ENCODE results near the gene SNRPD1. TPM values are rescaled to one million over a fixed set of nuclear protein-coding genes. Genes with fewer than 3 reads are reported as not detected.

The SNRPD1 gene
- total RNA-seq, 1 experiment from 2014 or later = 134 TPM

GRCh38 chr18:21599585-21600525 is 12.3 kb upstream of the SNRPD1 start:
- peak overlapping the region; percentile 96 for H3K9ac ChIP-seq (ENCODE audit: low read length)
- ChIA-PET CTCF (interaction anchor here (0.6 to 3.0 kb wide), 27 partner anchors 11 to 1034 kb away, joined by 3 to 66 read pairs (median 4); partner anchors contain the start of genes ABHD3, MIB1 and SNRPD1), POLR2A (interaction anchor here (0.7 to 1.9 kb wide), 10 partner anchors 9 to 405 kb away, joined by 3 to 26 read pairs (median 3); partner anchors contain the start of gene SNRPD1), RAD21 (ENCODE audit: low non-redundant PET in 1 of 2, low total read pairs in 2 of 2, uncharacterized antibody in 2 of 2, unreplicated experiment in 2 of 2) (no interaction called here)
- peak overlapping the region; percentile 96 for H3K4me2 ChIP-seq (ENCODE audit: low read length)
- H4K20me1 ChIP-seq (ENCODE audit: insufficient read depth) = no peaks in the 10 kb centered on the region
- TSS peak; percentile 46 for BruUV-seq (replicated peaks)
- TF ChIP-seq ELF1 (IDR thresholded peaks at IDR 0.05; ENCODE audit: borderline replicate concordance, low read depth) (no peak), RAD21 (IDR thresholded peaks at IDR 0.05; ENCODE audit: low read depth) (no peak), SIN3A (IDR thresholded peaks at IDR 0.05; ENCODE audit: low read depth) (no peak), ZFX (IDR thresholded peaks at IDR 0.05) (peak; percentile 77), YY1 (IDR thresholded peaks at IDR 0.05; ENCODE audit: extremely low read depth, insufficient replicate concordance, low read depth, low read length) (peak; percentile 63), JUND (IDR thresholded peaks at IDR 0.05) (no peak)
- TF ChIP-seq, protein P1, sequence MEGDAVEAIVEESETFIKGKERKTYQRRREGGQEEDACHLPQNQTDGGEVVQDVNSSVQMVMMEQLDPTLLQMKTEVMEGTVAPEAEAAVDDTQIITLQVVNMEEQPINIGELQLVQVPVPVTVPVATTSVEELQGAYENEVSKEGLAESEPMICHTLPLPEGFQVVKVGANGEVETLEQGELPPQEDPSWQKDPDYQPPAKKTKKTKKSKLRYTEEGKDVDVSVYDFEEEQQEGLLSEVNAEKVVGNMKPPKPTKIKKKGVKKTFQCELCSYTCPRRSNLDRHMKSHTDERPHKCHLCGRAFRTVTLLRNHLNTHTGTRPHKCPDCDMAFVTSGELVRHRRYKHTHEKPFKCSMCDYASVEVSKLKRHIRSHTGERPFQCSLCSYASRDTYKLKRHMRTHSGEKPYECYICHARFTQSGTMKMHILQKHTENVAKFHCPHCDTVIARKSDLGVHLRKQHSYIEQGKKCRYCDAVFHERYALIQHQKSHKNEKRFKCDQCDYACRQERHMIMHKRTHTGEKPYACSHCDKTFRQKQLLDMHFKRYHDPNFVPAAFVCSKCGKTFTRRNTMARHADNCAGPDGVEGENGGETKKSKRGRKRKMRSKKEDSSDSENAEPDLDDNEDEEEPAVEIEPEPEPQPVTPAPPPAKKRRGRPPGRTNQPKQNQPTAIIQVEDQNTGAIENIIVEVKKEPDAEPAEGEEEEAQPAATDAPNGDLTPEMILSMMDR (IDR thresholded peaks at IDR 0.05 in 2 of 3, conservative IDR thresholded peaks at IDR 0.05 in 1 of 3; ENCODE audit: borderline replicate concordance in 1 of 3, insufficient read depth in 1 of 3, low read depth in 2 of 3, low read length in 2 of 3) = peak in 1 of 3 experiments; percentile 7; a peak in 1 of 6 replicates
- TF ChIP-seq, protein P2, sequence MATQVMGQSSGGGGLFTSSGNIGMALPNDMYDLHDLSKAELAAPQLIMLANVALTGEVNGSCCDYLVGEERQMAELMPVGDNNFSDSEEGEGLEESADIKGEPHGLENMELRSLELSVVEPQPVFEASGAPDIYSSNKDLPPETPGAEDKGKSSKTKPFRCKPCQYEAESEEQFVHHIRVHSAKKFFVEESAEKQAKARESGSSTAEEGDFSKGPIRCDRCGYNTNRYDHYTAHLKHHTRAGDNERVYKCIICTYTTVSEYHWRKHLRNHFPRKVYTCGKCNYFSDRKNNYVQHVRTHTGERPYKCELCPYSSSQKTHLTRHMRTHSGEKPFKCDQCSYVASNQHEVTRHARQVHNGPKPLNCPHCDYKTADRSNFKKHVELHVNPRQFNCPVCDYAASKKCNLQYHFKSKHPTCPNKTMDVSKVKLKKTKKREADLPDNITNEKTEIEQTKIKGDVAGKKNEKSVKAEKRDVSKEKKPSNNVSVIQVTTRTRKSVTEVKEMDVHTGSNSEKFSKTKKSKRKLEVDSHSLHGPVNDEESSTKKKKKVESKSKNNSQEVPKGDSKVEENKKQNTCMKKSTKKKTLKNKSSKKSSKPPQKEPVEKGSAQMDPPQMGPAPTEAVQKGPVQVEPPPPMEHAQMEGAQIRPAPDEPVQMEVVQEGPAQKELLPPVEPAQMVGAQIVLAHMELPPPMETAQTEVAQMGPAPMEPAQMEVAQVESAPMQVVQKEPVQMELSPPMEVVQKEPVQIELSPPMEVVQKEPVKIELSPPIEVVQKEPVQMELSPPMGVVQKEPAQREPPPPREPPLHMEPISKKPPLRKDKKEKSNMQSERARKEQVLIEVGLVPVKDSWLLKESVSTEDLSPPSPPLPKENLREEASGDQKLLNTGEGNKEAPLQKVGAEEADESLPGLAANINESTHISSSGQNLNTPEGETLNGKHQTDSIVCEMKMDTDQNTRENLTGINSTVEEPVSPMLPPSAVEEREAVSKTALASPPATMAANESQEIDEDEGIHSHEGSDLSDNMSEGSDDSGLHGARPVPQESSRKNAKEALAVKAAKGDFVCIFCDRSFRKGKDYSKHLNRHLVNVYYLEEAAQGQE (IDR thresholded peaks at IDR 0.05; ENCODE audit: low read depth) = no peak
- peaks cover 51% of the 10 kb centered on the region for H3K79me2 ChIP-seq (ENCODE audit: insufficient read depth, low read length)
- intact Hi-C loops (cut with micrococcal nuclease) = loop anchor here (5.0 kb wide), 1 partner anchor 403 kb away; no protein-coding TSS in a partner anchor
- no peaks in the 10 kb centered on the region for H3K27me3 ChIP-seq (ENCODE audit: insufficient read depth, low read length)
- H2AFZ ChIP-seq (ENCODE audit: low read depth, low read length, poor library complexity, severe bottlenecking) = no peak overlapping the region
- H3K9me3 ChIP-seq (ENCODE audit: control insufficient read depth in 1 of 2, insufficient read depth in 1 of 2, low read depth in 1 of 2, low read length in 2 of 2) = no peaks in the 10 kb centered on the region
- peak overlapping the region; percentile 100 for H3K27ac ChIP-seq (ENCODE audit: low read depth, low read length)
- no peaks in the 10 kb centered on the region for H3K36me3 ChIP-seq (ENCODE audit: control insufficient read depth in 1 of 2, insufficient read depth in 2 of 2, low read length in 2 of 2)
- peak; percentile 61 for ATAC-seq
- peak overlapping the region; percentile 84 to 99 for H3K4me3 ChIP-seq (replicated peaks in 1 of 2; ENCODE audit: low read depth in 1 of 2, low read length in 2 of 2)
- DNase-seq (ENCODE audit: low read depth, low spot score) = no peak
- H3K4me1 ChIP-seq (ENCODE audit: control insufficient read depth in 1 of 2, insufficient read depth in 2 of 2, low read length in 2 of 2) = peaks cover 7 to 13% of the 10 kb centered on the region in 2 experiments
- H3K9me2 ChIP-seq (ENCODE audit: insufficient read depth) = no peaks in the 10 kb centered on the region

All from HCT116 (cell line).